ENCODE data around the gene TM2D3. TPM values are rescaled to one million over a fixed set of nuclear protein-coding genes. Genes with fewer than 3 reads are reported as not detected.

Gene TM2D3
- total and polyA plus RNA-seq, 12 donors = 18.4 to 75.4 (median 46.8) TPM

DNA sequence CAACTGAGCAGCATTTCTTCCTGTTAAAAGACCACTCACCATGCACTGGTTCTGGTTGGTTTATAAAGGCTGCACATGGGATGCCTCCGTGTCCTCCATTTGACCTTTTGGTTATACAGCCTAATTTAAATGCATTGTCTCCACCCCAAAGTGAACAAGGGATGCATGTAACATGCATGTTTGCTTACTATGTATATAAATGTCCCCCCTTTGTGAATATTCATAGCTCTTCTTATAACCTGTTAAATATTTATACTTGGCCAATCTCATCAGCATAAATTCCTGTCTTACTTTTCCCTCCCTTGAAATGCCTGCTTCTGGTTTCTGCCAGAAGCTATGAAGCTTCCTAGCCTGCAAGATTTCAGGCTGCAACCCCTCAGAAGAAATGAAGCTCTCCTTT, 44.6 kb upstream of the TM2D3 start:
- no peaks in the 10 kb centered on the region for H3K9me3 ChIP-seq (replicated peaks in 1 of 3)
- H3K27ac ChIP-seq = no peak overlapping the region
- no peak for DNase-seq
- peaks cover 0 to 51% of the 10 kb centered on the region in 2 donors for H3K36me3 ChIP-seq (replicated peaks in 1 of 2)
- intact Hi-C loops (cut with DNase I) = no loop called here
- H3K4me3 ChIP-seq = no peak overlapping the region
- no peaks in the 10 kb centered on the region for H3K27me3 ChIP-seq
- H3K4me1 ChIP-seq (replicated peaks in 1 of 2) = no peaks in the 10 kb centered on the region
- 87 to 100% (median 100%) methylated on average over 1 of the region's 1 CpG for WGBS, 4 donors
- TF ChIP-seq, protein P1, sequence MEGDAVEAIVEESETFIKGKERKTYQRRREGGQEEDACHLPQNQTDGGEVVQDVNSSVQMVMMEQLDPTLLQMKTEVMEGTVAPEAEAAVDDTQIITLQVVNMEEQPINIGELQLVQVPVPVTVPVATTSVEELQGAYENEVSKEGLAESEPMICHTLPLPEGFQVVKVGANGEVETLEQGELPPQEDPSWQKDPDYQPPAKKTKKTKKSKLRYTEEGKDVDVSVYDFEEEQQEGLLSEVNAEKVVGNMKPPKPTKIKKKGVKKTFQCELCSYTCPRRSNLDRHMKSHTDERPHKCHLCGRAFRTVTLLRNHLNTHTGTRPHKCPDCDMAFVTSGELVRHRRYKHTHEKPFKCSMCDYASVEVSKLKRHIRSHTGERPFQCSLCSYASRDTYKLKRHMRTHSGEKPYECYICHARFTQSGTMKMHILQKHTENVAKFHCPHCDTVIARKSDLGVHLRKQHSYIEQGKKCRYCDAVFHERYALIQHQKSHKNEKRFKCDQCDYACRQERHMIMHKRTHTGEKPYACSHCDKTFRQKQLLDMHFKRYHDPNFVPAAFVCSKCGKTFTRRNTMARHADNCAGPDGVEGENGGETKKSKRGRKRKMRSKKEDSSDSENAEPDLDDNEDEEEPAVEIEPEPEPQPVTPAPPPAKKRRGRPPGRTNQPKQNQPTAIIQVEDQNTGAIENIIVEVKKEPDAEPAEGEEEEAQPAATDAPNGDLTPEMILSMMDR (IDR thresholded peaks at IDR 0.05) = no peak
- no peak for TF ChIP-seq POLR2A (IDR thresholded peaks at IDR 0.05)

DNA sequence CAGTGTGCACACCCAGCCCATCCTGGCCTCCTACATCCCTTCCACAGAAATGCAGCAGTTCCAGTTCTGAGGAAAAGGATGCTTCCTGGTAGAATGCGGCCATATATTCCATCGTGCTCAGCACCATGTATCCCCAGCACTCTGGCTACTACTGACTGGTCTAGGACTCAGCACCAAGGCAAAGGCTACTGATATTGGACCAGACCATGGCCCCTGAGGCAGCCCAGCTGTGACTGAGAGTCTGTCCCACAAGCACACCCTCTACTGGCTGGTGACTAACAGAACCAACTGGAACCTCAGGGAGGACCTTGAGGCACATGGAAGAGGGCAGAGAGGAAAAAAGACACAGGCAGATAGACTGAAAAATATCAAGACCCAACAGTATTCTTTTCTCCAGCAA, 42.1 kb upstream of the TM2D3 start:
- no peak for DNase-seq
- Histone ChIP-seq H3K4me1 (replicated peaks in 1 of 2) (no peaks in the 10 kb centered on the region), H3K9me3 (replicated peaks in 1 of 3) (no peaks in the 10 kb centered on the region), H3K4me3 (no peak overlapping the region), H3K27ac (no peak overlapping the region), H3K36me3 (replicated peaks in 1 of 2) (peaks cover 0 to 28% of the 10 kb centered on the region in 2 donors), H3K27me3 (no peaks in the 10 kb centered on the region)
- intact Hi-C loops (cut with DNase I) = no loop called here
- WGBS, 4 donors = 94 to 100% (median 97%) methylated on average over 1 to 2 of the region's 2 CpGs
- TF ChIP-seq, protein P1 (IDR thresholded peaks at IDR 0.05) = no peak
- TF ChIP-seq POLR2A (IDR thresholded peaks at IDR 0.05) = no peak

GRCh38 chr15:101692801-101693598, 40.8 kb upstream of the TM2D3 start:
- intact Hi-C loops (cut with DNase I) = no loop called here
- DNase-seq = no peak
- WGBS, 4 donors = 91 to 96% (median 94%) methylated on average over 4 of the region's 4 CpGs

DNA sequence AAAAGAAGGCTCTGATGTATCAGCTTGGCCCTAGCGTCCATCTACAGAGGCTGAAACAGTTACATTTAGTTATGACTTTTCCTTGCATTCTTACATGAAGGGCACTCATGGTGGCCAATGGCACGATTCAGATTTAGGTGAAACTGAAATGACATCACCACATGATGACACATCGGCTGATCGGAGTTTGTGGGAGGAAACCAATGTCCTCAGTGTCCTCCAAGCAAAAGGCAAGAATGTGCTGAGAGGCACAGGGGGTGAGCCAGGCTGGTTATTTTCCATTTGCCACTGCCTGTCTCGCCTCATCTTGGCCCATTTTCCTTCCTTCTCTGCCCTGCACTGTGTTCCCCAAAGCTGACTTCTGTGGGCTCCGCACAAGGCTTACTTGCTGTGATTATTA, 37.7 kb upstream of the TM2D3 start:
- 61 to 76% (median 74%) methylated on average over 6 of the region's 6 CpGs for WGBS, 4 donors
- DNase-seq = peak; percentile 19 to 72 (median 56)
- Histone ChIP-seq H3K4me1 (replicated peaks in 1 of 2) (no peaks in the 10 kb centered on the region), H3K27me3 (no peaks in the 10 kb centered on the region), H3K9me3 (replicated peaks in 1 of 3) (no peaks in the 10 kb centered on the region), H3K4me3 (no peak overlapping the region), H3K27ac (no peak overlapping the region), H3K36me3 (replicated peaks in 1 of 2) (peaks cover 0 to 10% of the 10 kb centered on the region in 2 donors)
- intact Hi-C loops (cut with DNase I) = no loop called here
- TF ChIP-seq, protein P1 (IDR thresholded peaks at IDR 0.05) = no peak
- no peak for TF ChIP-seq POLR2A (IDR thresholded peaks at IDR 0.05)

More at GRCh38 chr15:101692801-101693598, 40.8 kb upstream of the TM2D3 start:
- H3K9me3 ChIP-seq (replicated peaks in 1 of 3) = no peaks in the 10 kb centered on the region
- H3K4me1 ChIP-seq (replicated peaks in 1 of 2) = no peaks in the 10 kb centered on the region
- H3K27ac ChIP-seq = no peak overlapping the region
- no peak overlapping the region for H3K4me3 ChIP-seq
- H3K36me3 ChIP-seq (replicated peaks in 1 of 2) = peaks cover 0 to 23% of the 10 kb centered on the region in 2 donors
- TF ChIP-seq POLR2A (IDR thresholded peaks at IDR 0.05) = no peak
- TF ChIP-seq, protein P1 (IDR thresholded peaks at IDR 0.05) = no peak
- no peaks in the 10 kb centered on the region for H3K27me3 ChIP-seq

Measured in adrenal gland (tissue), 12 donors.